Lower leg skin (tissue), 4 donors: Measurements from ENCODE around the gene PISD. TPM values are rescaled to one million over a fixed set of nuclear protein-coding genes. Genes with fewer than 3 reads are reported as not detected.

Source experiments
- DNase-seq, 2 donors: peaks; one replicate each; pipeline ENCODE4 v3.0.0-alpha.2; 2019; ENCODE audit warnings: low spot score in 2 of 2
- H3K4me3 ChIP-seq: fragments of 200-600 bp; sonication (generic); 2 replicates; pipeline ENCODE4 v1.5.1; 2017; ENCODE audit warnings: mild to moderate bottlenecking, low read depth; ENCODE audit not compliant: poor library complexity, severe bottlenecking
- CTCF ChIP-seq, 3 donors: fragments of 450-650 bp; IDR thresholded peaks; one replicate each; pipeline ENCODE4 v1.5.1; 2016; ENCODE audit warnings: antibody characterized with exemption in 3 of 3, mild to moderate bottlenecking in 3 of 3, moderate library complexity in 2 of 3
- POLR2A ChIP-seq, 2 donors: fragments of 450-650 bp; IDR thresholded peaks; one replicate each; pipeline ENCODE4 v1.6.1; 2016 to 2017; ENCODE audit warnings: antibody characterized with exemption in 2 of 2, mild to moderate bottlenecking in 1 of 2, moderate library complexity in 1 of 2
- WGBS, 2 donors: methylation state at CpG; one replicate each; pipeline ENCODE4 v1.1.5; 2018; 5-methylcytosine and 5-hydroxymethylcytosine counted together
- intact Hi-C: fragments of 100-400 bp; cut with DNase I; formaldehyde crosslinking; loops from one replicate; pipeline ENCODE4 v1.15.0; 2023; ENCODE audit warnings: low total_unique reads
- total RNA-seq, 4 donors: library from RNA; depleted of rRNA; stranded (reverse); fragments of >200 nt; gene quantifications; one replicate each; pipeline ENCODE4 v1.1.0, GENCODE V29; 2016

The PISD gene
- total RNA-seq, 4 donors from 2014 or later, result 32.0 to 62.5 (median 45.5) TPM

- no peak for TF ChIP-seq CTCF (IDR thresholded peaks at IDR 0.05)
- TF ChIP-seq POLR2A (IDR thresholded peaks at IDR 0.05), result no peak
- no peak overlapping the region for H3K4me3 ChIP-seq
- WGBS, 2 donors, result 81% methylated on average over 17 of the region's 17 CpGs
- DNase-seq, result no peak
- intact Hi-C loops, result no loop called here
These were observed 32.9 kb downstream of the PISD start for GRCh38 chr22:31628969-31629708.

GRCh38 chr22:31628362-31628761, 33.7 kb downstream of the PISD start:
- TF ChIP-seq POLR2A (IDR thresholded peaks at IDR 0.05) (no peak), CTCF (IDR thresholded peaks at IDR 0.05) (no peak)
- no peak overlapping the region for H3K4me3 ChIP-seq
- intact Hi-C loops, result no loop called here
- DNase-seq, result no peak
- WGBS, 2 donors, result 30 to 33% methylated on average over 1 of the region's 1 CpG

- TF ChIP-seq POLR2A (IDR thresholded peaks at IDR 0.05) (no peak), CTCF (IDR thresholded peaks at IDR 0.05) (no peak)
- 73 to 80% methylated on average over 7 of the region's 8 CpGs for WGBS, 2 donors
- H3K4me3 ChIP-seq, result no peak overlapping the region
- intact Hi-C loops, result no loop called here
- DNase-seq, result no peak
These were observed 34.7 kb downstream of the PISD start for GRCh38 chr22:31627223-31627731.

GRCh38 chr22:31626427-31627150, 35.4 kb downstream of the PISD start:
- 69 to 77% methylated on average over 15 of the region's 15 CpGs for WGBS, 2 donors
- DNase-seq, result no peak
- intact Hi-C loops, result no loop called here
- H3K4me3 ChIP-seq, result no peak overlapping the region
- TF ChIP-seq POLR2A (IDR thresholded peaks at IDR 0.05), result no peak

GRCh38 chr22:31625661-31626426, 36.2 kb downstream of the PISD start:
- no peak overlapping the region for H3K4me3 ChIP-seq
- WGBS, 2 donors, result 49% methylated on average over 29 to 31 of the region's 31 CpGs
- intact Hi-C loops, result no loop called here
- DNase-seq, result no peak
- TF ChIP-seq POLR2A (IDR thresholded peaks at IDR 0.05), result no peak
- TF ChIP-seq CTCF (IDR thresholded peaks at IDR 0.05), result no peak

- 81 to 84% methylated on average over 5 to 7 of the region's 7 CpGs for WGBS, 2 donors
- intact Hi-C loops, result no loop called here
- no peak for DNase-seq
- H3K4me3 ChIP-seq, result no peak overlapping the region
- no peak for TF ChIP-seq CTCF (IDR thresholded peaks at IDR 0.05)
- TF ChIP-seq POLR2A (IDR thresholded peaks at IDR 0.05), result no peak
These were observed 36.8 kb downstream of the PISD start for GRCh38 chr22:31625257-31625640.
